ENCODE measurements around the gene ZNF217.
"Not testable (repeated sequence)": the region's sequence is repeated elsewhere in the genome, so short reads cannot be mapped to it uniquely, and the experiment has no call there.

ZNF217 gene

DNA sequence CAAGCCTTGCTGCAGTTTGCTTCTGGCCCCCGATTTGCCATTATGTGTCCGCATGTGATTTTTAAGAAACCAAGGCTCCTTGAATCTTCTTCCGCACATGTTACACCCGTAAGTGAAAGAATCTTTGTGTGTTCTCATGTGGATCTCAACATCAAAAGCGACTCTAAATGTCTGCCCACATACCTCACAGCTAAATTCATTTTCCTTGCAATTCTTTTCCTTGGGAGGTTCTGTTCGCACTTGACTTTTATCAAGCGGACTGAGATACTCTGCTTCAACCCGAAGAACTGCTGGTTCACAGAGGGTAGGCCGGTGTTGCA is 11.4 kb downstream of the ZNF217 start:
- no peak for DNase-seq

GRCh38 chr20:53581444-53582250 is 12.0 kb downstream of the ZNF217 start:
- no peak for DNase-seq

GRCh38 chr20:53580376-53581111 is 13.1 kb downstream of the ZNF217 start:
- DNase-seq: no peak

DNA sequence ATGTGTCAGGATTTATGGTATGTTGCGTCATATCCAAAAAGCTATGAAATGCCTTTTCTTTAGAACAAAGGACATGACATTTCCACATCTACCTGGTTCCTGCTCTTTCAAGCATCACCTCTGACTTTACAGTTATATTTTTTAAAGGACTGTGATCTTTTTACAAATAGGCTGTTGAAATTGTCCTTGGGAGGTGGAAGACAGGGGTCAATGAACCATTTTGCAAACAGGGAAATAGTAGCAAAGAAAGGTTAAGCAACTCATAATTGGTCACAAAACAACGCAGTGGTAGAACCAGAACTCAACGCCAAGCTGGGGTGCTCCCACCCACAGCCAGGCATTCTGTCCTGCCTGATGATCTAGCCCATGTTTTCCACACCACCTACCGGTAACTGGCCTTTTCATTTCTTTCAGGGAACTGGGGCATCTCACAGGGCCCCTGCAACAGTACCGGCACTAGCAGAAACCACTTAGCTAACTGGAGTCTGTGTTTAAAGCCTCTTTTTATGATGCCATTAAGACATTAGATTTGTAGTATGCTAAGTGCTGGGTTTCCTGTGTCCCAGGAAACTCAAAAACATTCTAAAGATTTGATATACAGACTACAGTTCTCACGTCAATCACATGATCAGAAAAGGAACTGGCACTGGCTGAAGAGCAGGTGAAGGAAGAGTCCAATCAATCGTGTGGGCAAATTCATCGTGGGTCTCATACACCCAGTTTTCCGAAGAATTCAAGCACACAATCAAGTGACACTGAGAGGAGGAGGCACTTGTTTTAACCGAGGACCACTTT is 13.9 kb downstream of the ZNF217 start:
- no peak for DNase-seq

DNA sequence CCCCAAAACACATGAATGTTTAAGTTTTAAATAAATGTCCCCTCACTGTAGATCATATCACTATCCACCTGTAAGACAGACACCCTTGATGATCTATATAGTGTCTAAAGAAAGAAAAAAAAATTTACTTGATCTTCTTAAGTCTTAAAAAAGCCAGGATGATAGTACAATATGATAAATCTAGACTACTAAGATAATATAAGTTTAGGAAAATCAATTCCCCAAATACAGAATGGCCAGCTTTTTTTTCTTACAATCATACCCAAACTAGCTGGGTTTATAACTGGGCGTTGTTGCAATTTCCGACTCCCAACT is 14.4 kb downstream of the ZNF217 start:
- no peak for DNase-seq

DNA sequence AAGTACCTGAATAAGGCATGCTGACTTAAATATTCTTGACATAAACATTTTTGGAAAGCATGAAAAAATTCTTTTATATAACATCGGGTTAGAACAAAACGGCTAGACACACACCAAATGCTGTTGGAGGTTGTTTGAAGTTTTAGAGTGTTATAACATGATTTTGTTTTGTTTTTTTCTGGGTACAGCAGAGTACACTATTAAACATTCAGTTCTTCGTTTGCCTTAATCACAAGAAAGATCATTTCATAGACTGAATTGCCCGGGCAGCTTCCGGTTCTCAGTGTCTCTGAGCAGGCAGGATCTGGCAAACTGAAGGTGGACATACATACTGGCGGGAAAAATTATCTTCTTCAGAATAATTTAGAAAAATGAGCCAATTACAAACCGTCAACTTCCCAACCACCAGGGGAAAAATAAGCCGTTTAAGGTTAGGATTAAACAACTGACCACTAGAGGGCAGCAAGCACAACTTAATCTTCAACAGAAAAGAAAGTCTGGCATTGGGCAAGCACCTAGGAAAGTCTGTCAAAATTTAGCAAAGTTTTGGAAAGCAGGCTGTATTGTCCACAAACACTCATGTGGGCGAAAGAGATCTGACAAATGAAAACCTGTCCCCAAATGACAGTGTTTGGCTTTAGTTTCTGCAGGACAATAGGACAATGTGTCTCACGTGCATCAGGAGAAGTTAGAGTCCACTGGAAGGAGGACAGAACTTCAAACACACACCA is 15.0 kb downstream of the ZNF217 start:
- DNase-seq: peak; percentile 44 to 78

- no peak for DNase-seq
These were observed 16.9 kb downstream of the ZNF217 start for GRCh38 chr20:53576586-53577318.

DNA sequence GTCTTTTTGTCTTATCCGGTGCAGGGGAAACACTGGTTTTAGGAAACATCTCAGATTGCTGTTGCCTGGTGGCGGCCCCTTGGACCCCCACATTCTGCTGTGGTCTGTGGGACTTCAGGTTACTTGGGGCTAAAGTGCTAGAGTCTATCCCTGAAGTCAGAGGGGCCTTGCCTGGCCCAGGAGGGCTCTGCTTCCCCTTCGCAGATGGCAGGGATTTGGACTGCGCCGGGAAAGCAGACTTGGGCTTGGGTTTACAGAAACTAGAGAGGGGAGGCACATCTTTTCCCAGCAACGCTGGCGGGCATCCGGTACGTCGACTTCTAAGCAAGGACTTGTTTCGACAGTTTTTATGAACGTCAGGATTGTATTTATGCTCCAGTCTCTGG is 17.5 kb downstream of the ZNF217 start:
- no peak for DNase-seq

- no peak for DNase-seq
These were observed 18.0 kb downstream of the ZNF217 start for GRCh38 chr20:53575481-53576194.

DNA sequence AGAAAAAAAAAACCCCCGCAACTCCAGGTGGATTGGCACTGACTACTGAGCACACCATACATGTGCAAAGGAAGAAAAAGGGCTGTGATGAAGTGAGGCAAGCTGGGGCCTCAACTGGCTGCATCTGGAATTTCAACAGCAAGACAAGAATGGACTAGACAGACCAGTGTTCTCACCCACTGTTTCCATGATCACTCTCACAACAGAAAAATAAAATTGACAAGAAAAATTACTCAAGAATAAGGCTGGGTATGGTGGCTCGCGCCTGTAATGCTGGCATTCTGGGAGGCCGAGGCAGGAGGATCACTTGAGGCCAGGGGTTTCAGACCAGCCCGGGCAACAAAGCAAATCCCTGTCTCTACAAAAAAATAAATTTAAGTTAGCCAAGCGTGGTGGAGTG is 18.8 kb downstream of the ZNF217 start:
- DNase-seq: no peak

- no peak for DNase-seq
These were observed 19.3 kb downstream of the ZNF217 start for GRCh38 chr20:53574259-53574789.

DNA sequence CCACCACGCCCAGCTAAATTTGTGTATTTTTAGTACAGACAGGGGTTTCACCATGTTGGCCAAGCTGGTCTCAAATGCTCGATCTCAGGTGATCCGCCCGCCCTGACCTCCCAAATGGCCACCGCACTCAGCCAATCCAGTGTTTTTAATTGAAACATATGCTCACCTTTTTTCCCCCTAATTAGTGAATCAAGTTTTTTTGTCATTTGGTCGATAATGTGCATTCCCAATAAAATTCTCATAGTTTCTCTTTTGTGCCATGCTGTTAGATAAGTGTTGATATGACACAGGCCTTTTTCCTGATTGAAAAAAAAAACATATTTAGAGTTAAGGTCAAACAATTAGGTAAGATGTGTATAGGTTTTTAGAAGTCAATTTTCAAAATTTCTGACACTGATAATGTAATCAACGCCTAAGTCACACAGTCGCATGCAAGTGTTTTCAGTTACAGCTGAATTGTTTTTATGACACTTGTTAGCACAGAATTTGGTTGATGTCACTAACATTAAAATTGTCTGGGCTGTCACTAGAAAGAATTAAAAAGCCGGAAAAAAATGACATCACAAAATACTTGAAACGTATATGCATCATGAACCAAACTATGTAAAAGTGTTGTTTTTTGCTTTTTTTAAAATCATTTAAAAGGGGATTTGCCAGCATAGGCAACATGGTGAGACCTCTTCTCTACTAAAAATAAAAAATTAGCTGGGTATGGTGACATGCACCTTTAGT is 21.9 kb downstream of the ZNF217 start:
- no peak for DNase-seq

- DNase-seq: no peak
These were observed 23.0 kb downstream of the ZNF217 start for GRCh38 chr20:53570446-53571276.

DNA sequence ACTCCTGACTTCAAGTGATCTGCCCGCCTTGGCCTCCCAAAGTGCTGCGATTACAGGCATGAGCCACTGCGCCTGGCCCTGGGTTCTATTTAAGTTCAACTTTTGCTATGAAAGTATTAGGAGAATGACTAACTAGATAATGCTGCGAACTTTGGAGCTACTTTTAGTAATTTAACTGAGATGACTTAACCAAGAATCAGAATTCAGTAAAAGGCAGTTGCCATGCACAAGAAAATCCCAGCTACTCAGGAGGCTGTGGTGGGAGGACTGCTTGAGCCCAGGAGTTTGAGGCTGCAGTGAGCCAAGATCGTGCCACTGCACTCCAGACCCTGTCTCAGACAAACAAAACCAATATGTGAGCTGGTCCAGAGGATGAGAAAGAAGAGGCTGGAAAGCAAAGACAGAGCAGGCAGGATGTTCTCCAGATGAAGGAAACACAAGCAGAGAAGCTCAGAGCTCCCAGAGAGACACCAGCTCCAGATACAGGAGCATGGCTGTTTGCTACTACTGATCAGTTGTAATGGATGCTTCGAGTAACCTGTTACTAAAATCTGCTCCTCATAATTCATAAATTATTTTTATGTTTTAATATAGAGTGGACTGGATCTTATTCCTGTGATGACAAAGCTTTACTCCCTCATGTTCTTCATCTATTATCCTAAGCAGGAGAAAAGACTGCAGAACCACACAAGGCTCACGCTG is 23.9 kb downstream of the ZNF217 start:
- DNase-seq: no peak

GRCh38 chr20:53569005-53569404 is 24.6 kb downstream of the ZNF217 start:
- no peak for DNase-seq

DNA sequence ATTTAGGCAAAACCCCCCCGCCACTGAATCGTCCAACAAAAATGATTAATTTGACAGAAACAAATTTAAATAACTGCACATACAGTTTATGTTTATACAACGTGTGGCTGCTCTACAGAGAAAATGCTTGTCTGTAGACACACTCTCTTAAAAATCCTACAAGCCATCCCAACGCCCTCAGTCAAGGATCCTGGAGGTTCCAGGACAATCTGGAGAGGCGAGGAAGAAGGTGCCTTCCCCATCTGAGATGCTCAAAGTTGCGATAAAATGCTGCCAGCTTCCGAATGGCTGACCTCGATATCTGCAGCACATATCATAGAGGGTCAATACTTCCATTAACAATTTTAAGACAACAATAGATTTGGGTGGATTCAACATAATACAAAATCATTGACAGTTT is 25.3 kb downstream of the ZNF217 start:
- no peak for DNase-seq

GRCh38 chr20:53567379-53567917 is 26.2 kb downstream of the ZNF217 start:
- no peak for DNase-seq

- not testable (repeated sequence) for DNase-seq
These were observed 27.0 kb downstream of the ZNF217 start for GRCh38 chr20:53566623-53567022.

GRCh38 chr20:53565254-53565653 is 28.4 kb downstream of the ZNF217 start:
- DNase-seq: no peak
